Measurements from ENCODE around the gene SLC25A47.

GRCh38 chr14:100359111-100359510 lies 36.0 kb downstream of the SLC25A47 start:
- TF ChIP-seq, protein P1, sequence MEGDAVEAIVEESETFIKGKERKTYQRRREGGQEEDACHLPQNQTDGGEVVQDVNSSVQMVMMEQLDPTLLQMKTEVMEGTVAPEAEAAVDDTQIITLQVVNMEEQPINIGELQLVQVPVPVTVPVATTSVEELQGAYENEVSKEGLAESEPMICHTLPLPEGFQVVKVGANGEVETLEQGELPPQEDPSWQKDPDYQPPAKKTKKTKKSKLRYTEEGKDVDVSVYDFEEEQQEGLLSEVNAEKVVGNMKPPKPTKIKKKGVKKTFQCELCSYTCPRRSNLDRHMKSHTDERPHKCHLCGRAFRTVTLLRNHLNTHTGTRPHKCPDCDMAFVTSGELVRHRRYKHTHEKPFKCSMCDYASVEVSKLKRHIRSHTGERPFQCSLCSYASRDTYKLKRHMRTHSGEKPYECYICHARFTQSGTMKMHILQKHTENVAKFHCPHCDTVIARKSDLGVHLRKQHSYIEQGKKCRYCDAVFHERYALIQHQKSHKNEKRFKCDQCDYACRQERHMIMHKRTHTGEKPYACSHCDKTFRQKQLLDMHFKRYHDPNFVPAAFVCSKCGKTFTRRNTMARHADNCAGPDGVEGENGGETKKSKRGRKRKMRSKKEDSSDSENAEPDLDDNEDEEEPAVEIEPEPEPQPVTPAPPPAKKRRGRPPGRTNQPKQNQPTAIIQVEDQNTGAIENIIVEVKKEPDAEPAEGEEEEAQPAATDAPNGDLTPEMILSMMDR (IDR thresholded peaks at IDR 0.05; ENCODE audit: low read length), result no peak
- TF ChIP-seq EZH2 (IDR thresholded peaks at IDR 0.05; ENCODE audit: borderline replicate concordance, low read length), result no peak
